ENCODE results near the gene GLI1. TPM values are rescaled to one million over a fixed set of nuclear protein-coding genes. Genes with fewer than 3 reads are reported as not detected.
A peak's percentile ranks its signal among the peaks of the same experiment; 100 is the strongest.

Gene GLI1
- polyA plus RNA-seq, 1 donor from 2014 or later = 0.18 TPM

DNA sequence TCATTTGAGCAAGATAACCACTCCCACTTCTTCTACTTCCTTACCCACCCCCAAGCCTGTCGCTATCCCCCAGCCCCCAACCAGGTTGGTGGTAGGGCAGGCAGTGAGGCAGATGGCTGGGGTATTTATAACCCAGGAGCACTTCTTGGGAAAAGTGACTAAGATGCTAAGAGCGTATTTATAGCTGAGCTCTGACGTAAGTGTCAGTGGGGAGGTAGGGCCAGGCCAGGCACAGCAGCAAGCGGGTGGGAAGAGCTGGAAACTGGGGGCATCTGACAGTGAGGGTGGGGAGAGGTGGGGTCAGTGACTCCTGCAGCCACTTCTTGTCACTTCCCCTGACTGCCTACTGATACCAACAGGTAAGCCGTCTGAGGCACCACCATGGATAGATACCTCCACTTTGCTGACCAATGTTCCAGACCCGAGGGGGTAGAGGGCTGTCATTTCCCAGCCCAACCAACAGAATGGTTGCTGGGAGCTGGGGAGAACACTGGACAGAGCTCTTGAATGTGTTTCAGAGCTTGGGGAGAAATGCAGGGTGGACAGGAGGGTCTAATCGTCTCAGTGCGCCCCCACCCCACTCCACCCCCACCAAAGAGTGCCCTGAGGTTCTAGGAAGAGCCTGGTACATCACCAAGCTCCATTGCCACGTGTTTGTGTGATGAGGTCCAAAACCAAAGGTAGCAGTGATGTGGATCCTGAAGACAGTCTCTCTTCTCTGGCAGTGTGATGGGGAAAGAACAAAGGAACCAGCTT, 7.2 kb upstream of the GLI1 start:
- Mint-ChIP-seq H3K4me3 (peak overlapping the region in 1 of 4 donors; percentile 37), H3K9me3 (no peaks in the 10 kb centered on the region), H3K4me1 (peaks cover 0 to 8% (median 5%) of the 10 kb centered on the region in 3 donors), H3K27ac (peak overlapping the region in 1 of 3 donors; percentile 40), H3K27me3 (peaks cover 6% of the 10 kb centered on the region), H3K36me3 (peaks cover 1% of the 10 kb centered on the region)

DNA sequence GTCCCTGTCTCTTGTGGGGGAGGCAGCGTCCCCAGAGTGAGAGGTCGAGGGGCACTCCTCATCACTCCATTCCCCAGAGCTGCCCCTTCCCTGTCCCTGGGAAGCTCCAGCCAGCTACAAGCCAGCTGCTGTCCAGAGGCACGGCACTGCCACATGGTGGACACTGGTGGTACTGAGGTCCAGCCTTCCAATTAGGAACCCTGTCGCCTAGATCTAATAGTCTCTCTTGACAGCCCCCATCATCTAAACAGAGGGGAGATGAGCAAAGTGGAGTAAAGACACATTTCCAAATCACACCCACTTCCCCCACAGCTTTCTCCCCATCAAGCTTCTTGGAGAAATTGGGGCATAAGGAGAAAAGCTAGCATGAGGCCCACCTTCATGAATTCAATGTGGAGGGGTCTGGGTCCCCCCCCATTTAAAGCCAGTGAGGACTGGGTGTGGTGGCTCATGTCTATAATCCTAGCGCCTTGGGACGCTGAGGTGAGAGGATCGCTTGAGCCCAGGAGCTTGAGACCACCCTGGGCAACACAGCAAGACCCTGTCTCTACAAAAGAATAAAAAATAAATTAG, 6.6 kb upstream of the GLI1 start:
- no peaks in the 10 kb centered on the region for H3K9me3 Mint-ChIP-seq
- peaks cover 1% of the 10 kb centered on the region for H3K36me3 Mint-ChIP-seq
- H3K4me1 Mint-ChIP-seq = peaks cover 0 to 8% (median 5%) of the 10 kb centered on the region in 3 donors
- peak overlapping the region in 1 of 3 donors; percentile 19 for H3K27ac Mint-ChIP-seq
- H3K27me3 Mint-ChIP-seq = peaks cover 6% of the 10 kb centered on the region
- H3K4me3 Mint-ChIP-seq = no peak overlapping the region

GRCh38 chr12:57454213-57454565, 5.4 kb upstream of the GLI1 start:
- H3K4me3 Mint-ChIP-seq = no peak overlapping the region

GRCh38 chr12:57454566-57455373, 4.8 kb upstream of the GLI1 start, which contains the start of gene INHBE:
TSS of gene INHBE (plus strand) at chr12:57455307. CDS start at chr12:57455537, 230 bp downstream.
- Mint-ChIP-seq H3K36me3 (peaks cover 1% of the 10 kb centered on the region), H3K27me3 (peaks cover 6% of the 10 kb centered on the region), H3K9me3 (no peaks in the 10 kb centered on the region), H3K4me1 (peaks cover 11 to 13% (median 13%) of the 10 kb centered on the region in 3 donors), H3K27ac (peak within 1 kb of the TSS; percentile 43 to 73 (median 52)), H3K4me3 (peak within 1 kb of the TSS; percentile 25 to 96 (median 70))

More at GRCh38 chr12:57454213-57454565, 5.4 kb upstream of the GLI1 start:
- Mint-ChIP-seq H3K27me3 (peaks cover 6% of the 10 kb centered on the region), H3K9me3 (no peaks in the 10 kb centered on the region), H3K36me3 (peaks cover 1% of the 10 kb centered on the region), H3K27ac (no peak overlapping the region), H3K4me1 (peaks cover 7 to 13% (median 12%) of the 10 kb centered on the region in 3 donors)

- Mint-ChIP-seq H3K4me3 (peak overlapping the region; percentile 25 to 96 (median 70)), H3K27ac (peak overlapping the region; percentile 43 to 73 (median 52)), H3K36me3 (no peaks in the 10 kb centered on the region), H3K9me3 (no peaks in the 10 kb centered on the region), H3K4me1 (peaks cover 15 to 17% (median 17%) of the 10 kb centered on the region in 3 donors), H3K27me3 (peaks cover 10% of the 10 kb centered on the region)
These were observed 4.0 kb upstream of the GLI1 start for GRCh38 chr12:57455374-57456144.

DNA sequence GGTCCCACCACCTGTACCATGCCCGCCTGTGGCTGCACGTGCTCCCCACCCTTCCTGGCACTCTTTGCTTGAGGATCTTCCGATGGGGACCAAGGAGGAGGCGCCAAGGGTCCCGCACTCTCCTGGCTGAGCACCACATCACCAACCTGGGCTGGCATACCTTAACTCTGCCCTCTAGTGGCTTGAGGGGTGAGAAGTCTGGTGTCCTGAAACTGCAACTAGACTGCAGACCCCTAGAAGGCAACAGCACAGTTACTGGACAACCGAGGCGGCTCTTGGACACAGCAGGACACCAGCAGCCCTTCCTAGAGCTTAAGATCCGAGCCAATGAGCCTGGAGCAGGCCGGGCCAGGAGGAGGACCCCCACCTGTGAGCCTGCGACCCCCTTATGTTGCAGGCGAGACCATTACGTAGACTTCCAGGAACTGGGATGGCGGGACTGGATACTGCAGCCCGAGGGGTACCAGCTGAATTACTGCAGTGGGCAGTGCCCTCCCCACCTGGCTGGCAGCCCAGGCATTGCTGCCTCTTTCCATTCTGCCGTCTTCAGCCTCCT, 3.4 kb upstream of the GLI1 start:
- Mint-ChIP-seq H3K9me3 (no peaks in the 10 kb centered on the region), H3K27me3 (peaks cover 7% of the 10 kb centered on the region), H3K36me3 (no peaks in the 10 kb centered on the region), H3K4me3 (peak overlapping the region; percentile 25 to 96 (median 70)), H3K27ac (peak overlapping the region; percentile 43 to 73 (median 52)), H3K4me1 (peaks cover 15 to 20% (median 18%) of the 10 kb centered on the region in 3 donors)

DNA sequence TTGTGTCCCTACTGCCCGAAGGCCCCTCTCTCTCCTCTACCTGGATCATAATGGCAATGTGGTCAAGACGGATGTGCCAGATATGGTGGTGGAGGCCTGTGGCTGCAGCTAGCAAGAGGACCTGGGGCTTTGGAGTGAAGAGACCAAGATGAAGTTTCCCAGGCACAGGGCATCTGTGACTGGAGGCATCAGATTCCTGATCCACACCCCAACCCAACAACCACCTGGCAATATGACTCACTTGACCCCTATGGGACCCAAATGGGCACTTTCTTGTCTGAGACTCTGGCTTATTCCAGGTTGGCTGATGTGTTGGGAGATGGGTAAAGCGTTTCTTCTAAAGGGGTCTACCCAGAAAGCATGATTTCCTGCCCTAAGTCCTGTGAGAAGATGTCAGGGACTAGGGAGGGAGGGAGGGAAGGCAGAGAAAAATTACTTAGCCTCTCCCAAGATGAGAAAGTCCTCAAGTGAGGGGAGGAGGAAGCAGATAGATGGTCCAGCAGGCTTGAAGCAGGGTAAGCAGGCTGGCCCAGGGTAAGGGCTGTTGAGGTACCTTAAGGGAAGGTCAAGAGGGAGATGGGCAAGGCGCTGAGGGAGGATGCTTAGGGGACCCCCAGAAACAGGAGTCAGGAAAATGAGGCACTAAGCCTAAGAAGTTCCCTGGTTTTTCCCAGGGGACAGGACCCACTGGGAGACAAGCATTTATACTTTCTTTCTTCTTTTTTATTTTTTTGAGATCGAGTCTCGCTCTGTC, 2.7 kb upstream of the GLI1 start:
- Mint-ChIP-seq H3K36me3 (no peaks in the 10 kb centered on the region), H3K9me3 (no peaks in the 10 kb centered on the region), H3K27me3 (peaks cover 7% of the 10 kb centered on the region), H3K4me1 (peaks cover 18 to 24% (median 22%) of the 10 kb centered on the region in 3 donors), H3K4me3 (peak overlapping the region in 2 of 4 donors; percentile 44 to 45), H3K27ac (peak overlapping the region in 2 of 3 donors; percentile 39 to 88)

DNA sequence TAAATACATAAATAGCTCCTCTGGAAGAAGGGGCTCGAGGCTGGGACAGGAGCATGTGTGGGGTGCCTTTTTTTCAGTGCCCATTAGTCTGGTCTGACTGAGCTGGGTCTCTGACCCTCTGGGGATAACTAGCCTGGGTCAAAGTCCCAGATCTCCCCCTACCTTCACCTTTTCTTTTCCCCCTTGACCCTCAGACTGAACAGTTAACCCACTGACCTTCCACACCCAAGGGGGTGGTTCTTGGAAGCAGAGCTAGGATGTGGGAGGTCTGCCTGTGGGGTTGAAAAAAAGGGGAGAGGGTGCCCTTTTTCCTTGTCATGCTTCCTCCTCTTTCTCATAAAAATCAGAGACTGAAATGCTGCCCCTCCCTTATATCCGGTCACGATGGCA, 925 bp upstream of the GLI1 start:
- Mint-ChIP-seq H3K27ac (peak overlapping the region; percentile 82 to 96 (median 88)), H3K4me1 (peaks cover 24 to 32% (median 28%) of the 10 kb centered on the region in 3 donors), H3K27me3 (peaks cover 5% of the 10 kb centered on the region), H3K9me3 (no peaks in the 10 kb centered on the region), H3K36me3 (no peaks in the 10 kb centered on the region), H3K4me3 (peak overlapping the region; percentile 90 to 99 (median 94))

DNA sequence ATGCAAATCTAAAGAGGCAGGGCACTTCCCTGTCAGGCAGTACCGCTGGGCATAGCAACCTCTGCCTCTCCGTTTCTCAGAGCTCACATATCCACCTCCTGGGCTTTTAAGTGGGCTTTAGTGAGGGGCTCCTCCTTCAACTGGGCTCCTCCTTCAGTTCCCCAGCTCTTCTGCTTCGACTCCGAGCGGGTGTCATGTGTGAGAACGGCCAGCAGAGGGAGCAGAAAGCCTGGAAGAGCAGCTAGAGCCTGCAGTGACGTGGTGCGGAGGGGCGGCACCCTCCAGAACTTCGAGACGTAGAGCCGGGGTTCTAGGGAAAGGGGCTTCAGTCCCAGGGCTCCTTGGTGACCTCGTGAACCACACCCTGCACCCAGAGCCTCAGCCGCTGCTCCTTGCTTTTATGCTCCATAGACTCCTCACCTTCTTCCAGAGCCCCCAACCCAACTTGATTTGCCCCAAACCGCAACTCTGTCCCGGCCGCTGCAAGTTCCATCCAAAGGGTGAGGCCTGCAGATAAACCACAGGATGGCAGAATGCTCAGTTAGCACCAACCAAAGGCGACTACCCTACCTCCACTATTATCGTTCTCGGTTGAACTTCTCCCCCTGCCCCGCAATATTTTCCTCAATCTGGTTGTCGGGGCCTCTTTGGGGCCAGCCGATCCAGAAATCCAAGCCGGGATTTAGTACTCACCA, 383 bp upstream of the GLI1 start:
- peaks cover 24 to 35% (median 31%) of the 10 kb centered on the region in 3 donors for H3K4me1 Mint-ChIP-seq
- peaks cover 5% of the 10 kb centered on the region for H3K27me3 Mint-ChIP-seq
- H3K36me3 Mint-ChIP-seq = no peaks in the 10 kb centered on the region
- H3K27ac Mint-ChIP-seq = peak overlapping the region; percentile 82 to 96 (median 88)
- H3K4me3 Mint-ChIP-seq = peak overlapping the region; percentile 90 to 99 (median 94)
- H3K9me3 Mint-ChIP-seq = no peaks in the 10 kb centered on the region

- peaks cover 5% of the 10 kb centered on the region for H3K27me3 Mint-ChIP-seq
- H3K9me3 Mint-ChIP-seq = no peaks in the 10 kb centered on the region
- H3K27ac Mint-ChIP-seq = peak overlapping the region; percentile 55 to 83 (median 82)
- peak overlapping the region; percentile 90 to 96 (median 92) for H3K4me3 Mint-ChIP-seq
- no peaks in the 10 kb centered on the region for H3K36me3 Mint-ChIP-seq
- H3K4me1 Mint-ChIP-seq = peaks cover 28 to 34% (median 31%) of the 10 kb centered on the region in 3 donors
These were observed 841 bp downstream of the GLI1 start for GRCh38 chr12:57460468-57460784.

- Mint-ChIP-seq H3K27me3 (peaks cover 5% of the 10 kb centered on the region), H3K27ac (peak overlapping the region in 2 of 3 donors; percentile 82 to 83), H3K36me3 (no peaks in the 10 kb centered on the region), H3K4me1 (peaks cover 28 to 34% (median 28%) of the 10 kb centered on the region in 3 donors), H3K9me3 (no peaks in the 10 kb centered on the region), H3K4me3 (peak overlapping the region; percentile 90 to 96 (median 92))
These were observed 1.3 kb downstream of the GLI1 start for GRCh38 chr12:57460841-57461275.

DNA sequence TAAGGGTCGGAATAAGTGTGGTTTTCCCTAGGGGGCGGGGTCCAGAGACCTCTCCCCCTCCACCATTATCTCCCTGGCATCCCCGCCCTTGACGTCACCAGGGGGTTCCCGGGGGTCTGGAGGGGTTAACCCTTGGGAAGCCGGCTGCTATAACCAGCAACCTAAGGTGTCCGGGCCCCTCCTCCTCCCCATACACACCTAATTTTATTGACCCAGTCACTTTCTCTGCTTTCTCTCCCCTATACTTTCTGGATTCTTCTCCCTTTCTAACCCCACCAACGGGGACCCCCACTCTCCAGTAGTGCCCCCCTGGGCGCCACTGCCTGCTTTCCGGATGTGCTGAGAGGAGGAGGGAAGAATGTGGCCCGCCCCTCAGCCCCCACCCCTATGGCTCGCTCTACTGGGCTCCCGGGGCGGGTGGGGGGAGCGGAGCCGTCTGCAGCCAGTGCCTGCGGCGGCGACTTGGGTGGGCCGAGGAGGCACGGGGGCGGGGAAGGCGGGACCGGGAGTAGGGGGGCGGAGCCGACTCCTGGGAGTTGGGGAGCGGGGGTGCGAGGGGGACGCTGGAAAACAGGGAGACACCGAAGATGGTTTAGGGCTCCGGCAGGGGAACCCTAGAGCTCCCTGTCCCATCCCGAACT, 1.8 kb downstream of the GLI1 start:
- H3K27ac Mint-ChIP-seq = peak overlapping the region in 2 of 3 donors; percentile 18 to 28
- peaks cover 24 to 30% (median 28%) of the 10 kb centered on the region in 3 donors for H3K4me1 Mint-ChIP-seq
- no peaks in the 10 kb centered on the region for H3K9me3 Mint-ChIP-seq
- no peaks in the 10 kb centered on the region for H3K36me3 Mint-ChIP-seq
- peak overlapping the region; percentile 85 to 96 (median 92) for H3K4me3 Mint-ChIP-seq
- H3K27me3 Mint-ChIP-seq = peaks cover 5% of the 10 kb centered on the region

- peaks cover 24 to 30% (median 28%) of the 10 kb centered on the region in 3 donors for H3K4me1 Mint-ChIP-seq
These were observed 2.3 kb downstream of the GLI1 start for GRCh38 chr12:57461917-57462250.

More at GRCh38 chr12:57461917-57462250, 2.3 kb downstream of the GLI1 start:
- no peaks in the 10 kb centered on the region for H3K36me3 Mint-ChIP-seq
- no peaks in the 10 kb centered on the region for H3K9me3 Mint-ChIP-seq
- H3K27me3 Mint-ChIP-seq = peaks cover 5% of the 10 kb centered on the region
- peak overlapping the region in 2 of 3 donors; percentile 18 to 28 for H3K27ac Mint-ChIP-seq
- H3K4me3 Mint-ChIP-seq = peak overlapping the region; percentile 85 to 96 (median 92)

Measured in IgD-negative memory B cell (primary cell).